HG03354 (cell line): ENCODE data around the gene C16orf95.
"Not testable (repeated sequence)": the region's sequence is repeated elsewhere in the genome, so short reads cannot be mapped to it uniquely, and the experiment has no call there.

ENCODE experiments used
- ATAC-seq: cut with Tn5 transposase; IDR thresholded peaks from one replicate; pipeline ENCODE4 v1.9.1; 2021; ENCODE audit warnings: mild to moderate bottlenecking; ENCODE audit not compliant: unreplicated experiment, poor library complexity, severe bottlenecking

The C16orf95 gene

DNA sequence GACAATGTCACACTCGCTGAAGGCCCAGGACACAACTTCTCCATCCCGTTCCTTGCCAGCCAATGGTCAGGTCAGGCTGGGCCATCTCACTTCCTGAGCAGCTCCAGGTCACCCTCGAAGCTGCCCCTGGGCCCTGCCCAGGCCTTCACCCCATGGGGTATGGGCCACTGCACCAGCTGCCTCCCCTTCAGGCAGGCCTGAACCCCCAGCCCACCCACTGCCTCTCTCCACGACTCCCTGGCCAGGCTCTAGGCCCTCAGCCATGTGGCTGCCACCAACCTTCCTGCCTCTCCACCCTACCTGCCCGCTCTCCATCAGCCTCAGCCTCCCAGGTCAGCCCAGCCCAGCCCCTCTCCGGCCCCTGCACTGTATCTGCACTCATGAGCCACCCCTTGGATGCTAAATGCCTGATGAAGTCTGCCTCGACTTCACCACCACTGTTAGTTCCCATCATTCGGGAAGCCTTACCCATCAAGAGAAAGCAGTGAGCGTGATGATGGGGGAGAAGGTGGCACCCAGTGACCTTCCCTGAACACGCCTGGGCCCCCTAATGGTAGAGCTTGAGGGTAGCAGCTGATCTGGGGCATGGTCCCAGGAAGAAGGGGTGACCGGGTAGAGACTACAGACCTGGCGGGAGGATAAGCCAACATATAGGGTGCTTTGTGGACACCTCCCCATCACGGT is 30.9 kb upstream of the C16orf95 start:
- no peak for ATAC-seq

DNA sequence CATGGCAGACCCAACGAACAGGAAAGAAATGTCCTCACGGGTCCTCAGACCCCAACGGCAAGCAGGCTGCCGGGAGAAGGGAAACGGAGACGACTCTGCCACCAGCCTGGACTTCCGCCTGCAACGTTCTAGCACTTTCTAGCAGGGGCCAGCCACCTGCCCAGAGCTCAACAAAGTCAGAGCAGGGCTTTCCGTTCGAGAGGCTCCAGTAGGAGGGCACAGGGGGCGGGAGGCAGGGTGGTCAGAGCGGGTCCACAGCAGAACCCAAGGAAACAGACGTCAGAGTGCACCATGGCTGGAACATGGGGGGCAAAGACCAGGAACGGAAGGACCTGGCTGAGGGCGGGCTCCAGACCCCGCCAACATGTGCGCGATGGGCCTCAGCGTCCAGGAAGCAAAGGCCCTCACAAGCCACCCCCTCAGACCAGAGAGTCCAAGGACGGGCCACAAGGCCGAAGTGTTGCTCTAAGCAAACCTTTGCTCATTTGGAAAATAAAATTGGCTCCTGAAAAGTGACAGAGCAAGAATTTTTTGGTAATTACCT is 29.4 kb upstream of the C16orf95 start:
- no peak for ATAC-seq

DNA sequence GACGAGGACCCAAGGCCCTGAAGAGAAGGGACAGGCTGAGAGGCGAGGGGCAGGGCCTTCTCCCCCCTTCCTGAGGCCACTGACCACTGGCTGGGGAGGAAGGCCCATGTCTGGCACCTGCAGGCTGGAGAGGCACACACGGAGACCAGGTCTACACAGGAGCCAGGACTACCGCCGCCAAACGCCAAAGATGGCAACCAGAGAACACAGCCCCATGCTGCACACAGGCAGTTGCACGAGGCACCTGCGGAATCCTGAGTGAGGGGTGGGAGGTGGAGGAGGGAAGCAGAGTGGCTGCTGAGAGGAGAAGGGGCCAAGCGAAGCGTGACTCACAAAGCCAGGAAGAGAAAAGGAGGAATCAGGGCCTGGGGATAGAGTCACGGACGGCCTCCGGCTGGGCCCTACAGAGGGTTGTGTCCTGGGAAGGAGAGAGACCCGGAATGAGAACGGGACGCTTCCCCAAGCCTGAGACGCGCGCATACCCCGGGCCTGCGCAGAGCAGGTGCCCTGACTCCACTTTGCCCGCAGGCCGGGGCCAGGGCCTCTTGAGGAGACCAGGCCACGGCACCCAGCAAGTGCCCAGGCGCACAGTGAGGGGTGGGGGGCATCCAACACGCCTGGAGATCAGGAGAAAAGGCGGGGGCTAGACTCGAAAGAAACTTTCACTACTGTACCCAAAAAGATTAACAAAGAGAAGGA is 28.7 kb upstream of the C16orf95 start:
- no peak for ATAC-seq

DNA sequence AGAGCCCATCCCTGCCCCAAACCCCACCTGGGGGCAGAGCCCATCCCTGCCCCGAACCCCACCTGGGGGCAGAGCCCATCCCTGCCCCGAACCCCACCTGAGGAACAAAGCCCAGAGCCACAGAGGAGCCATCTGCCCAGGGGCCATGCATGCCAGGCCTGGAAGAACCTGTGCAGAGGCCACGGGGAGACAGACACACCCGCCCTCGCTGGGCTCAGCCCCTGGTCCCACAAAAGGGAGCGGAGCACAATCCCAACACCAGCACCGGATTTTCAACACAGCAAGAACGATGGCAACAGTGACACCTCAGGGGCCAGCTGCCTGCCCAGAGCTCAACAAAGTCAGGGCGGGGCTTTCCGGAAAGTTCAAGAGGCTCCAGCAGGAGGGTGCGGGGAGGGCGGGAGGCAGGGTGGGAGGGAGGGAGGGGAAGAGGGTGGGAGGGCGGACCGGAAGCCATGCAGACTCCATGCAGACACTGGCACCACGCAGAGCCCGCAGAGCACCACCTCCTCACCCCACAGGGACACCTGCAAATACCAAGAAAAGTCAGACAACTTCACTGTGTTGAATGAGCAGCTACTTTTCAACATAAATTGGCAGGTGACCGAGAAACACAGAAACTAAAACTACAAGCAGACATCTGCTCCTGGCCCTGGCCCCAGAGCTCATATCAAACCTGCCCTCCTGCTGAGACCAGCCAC is 27.9 kb upstream of the C16orf95 start:
- ATAC-seq, result no peak

DNA sequence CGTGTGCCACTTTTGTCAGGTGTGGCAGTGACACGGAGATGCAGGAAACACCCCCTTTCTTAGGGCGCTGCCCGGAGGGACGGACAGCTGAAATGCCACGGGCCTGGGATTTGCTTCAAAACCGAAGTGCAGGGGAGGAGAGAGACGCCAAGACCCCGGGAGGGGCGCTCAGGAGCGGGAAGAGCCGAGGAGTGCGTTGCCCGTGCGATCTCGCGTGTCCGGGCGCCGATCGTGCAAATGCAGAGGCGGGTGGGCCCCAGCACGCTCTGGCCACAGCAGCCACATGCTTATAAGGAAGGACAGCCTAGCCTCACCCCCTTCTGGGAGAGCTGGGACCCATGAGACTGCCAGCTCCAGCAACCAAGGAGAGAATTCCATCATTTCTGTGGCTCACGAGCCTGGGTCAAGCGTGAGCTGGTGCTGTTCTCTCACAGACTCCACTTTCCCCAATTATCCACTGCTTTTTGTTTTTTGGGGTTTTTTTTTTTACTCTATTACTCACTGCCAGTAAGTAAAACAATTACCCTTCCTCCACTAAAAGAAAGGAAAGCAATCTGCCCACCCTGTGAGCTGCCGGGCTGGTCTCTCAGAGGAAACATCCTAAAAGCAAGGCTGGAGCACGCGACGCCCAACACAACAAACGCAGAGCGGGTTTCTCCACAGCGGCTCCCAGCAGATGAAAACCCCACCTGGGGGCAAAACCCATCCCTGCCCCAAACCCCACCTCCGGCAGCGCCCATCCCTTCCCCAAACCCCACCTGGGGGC is 27.2 kb upstream of the C16orf95 start:
- ATAC-seq, result no peak

DNA sequence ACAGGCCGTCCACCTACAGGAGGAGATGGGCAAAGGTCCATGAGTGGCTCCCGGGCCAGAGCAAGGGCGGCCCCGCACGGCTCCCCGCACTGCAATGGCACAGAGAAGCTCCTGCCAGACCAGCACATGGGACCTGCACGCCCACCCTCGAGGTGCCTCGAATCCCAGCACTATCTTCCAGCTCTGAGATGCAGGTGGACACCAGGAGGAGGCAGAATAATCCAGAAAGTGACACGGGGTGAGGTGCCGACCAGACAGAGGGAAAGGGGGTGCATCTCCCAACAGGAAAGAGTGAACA is 26.5 kb upstream of the C16orf95 start:
- no peak for ATAC-seq

DNA sequence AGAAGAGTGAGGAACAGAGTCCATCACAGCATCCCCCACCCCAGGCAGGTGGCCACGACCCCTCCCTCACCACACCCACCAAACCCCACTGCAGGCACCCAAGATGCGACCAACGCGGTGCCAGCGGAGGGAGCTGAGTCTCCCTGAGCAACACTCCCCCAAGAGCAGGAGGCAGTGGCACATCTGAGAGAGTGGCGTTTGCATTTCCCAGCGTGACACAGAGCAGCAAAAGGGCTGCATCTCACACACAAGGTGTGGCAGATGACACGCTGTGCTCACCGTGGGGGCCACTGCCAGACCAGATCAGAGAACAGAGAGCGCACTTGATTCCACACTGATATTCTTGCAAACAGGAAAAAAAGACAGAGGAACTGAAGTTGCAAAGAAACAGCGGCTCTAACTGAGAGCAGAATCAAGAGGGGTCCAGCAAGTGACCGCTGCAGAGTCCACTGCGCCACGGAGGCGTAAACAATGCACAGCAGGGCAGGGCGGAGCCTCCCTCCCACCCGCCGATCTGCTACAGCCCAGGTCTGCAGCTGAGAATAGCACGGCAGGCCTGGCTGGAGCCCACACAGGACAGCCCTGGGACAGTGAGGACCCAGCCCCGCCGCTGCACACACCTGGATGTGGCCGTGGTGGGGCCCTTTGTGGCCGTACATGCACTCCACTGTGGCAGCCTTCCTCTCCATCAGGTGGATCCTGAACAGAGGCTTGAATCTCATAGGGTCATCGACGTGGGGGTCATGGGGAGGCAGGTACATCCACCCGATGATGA is 26.0 kb upstream of the C16orf95 start:
- no peak for ATAC-seq

DNA sequence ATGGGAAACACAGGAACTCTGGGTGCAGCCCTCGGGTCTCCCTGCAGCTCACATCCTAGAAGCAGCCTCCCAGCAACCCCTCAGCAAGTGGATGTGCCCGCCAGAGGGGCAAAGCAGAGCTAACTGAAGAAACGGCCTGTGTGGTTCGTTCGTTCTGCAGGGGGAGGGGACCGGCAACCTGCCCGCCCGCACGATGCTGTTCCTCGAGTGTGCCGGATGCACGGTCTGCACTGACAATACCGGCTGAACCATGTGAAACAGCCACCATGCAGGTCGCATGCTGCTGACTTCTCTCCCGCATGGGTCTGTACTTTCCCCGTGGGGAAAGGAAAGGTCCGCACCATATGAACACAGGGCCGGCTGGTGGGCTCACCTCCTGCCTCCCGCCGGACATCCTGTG is 25.3 kb upstream of the C16orf95 start:
- ATAC-seq, result no peak

DNA sequence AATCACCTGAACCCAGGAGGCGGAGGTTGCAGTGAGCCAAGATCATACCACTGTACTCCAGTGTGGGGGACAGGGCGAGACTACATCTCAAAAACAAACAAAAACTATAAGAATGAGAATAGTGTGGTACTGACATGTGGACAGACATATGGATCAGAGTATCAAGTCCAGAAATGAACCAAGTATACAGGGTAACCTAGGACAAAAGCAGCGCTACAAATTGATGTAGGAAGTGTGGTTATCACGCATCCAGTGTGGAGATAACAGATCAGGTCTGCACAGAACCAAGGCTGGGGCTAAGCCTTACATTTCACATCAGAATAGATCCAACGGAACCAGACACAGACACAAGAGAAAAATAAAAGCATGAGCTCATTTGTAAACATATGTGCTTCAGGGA is 23.0 kb upstream of the C16orf95 start:
- no peak for ATAC-seq

DNA sequence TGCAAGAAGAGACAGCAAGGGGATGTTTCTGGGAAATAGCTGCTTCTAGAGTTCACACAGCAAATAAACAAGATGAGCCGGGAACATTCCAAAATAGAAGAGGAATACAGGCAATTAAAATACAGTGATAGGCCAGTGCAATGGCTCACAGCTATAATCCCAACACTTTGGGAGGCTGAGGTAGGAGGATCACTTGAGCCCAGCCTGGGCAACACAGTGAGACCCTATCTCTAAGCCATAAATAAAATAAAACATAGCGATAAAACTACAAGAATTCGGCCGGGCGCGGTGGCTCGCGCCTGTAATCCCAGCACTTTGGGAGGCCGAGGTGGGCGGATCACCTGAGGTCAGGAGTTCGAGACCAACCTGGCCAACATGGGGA is 22.5 kb upstream of the C16orf95 start:
- not testable (repeated sequence) for ATAC-seq

DNA sequence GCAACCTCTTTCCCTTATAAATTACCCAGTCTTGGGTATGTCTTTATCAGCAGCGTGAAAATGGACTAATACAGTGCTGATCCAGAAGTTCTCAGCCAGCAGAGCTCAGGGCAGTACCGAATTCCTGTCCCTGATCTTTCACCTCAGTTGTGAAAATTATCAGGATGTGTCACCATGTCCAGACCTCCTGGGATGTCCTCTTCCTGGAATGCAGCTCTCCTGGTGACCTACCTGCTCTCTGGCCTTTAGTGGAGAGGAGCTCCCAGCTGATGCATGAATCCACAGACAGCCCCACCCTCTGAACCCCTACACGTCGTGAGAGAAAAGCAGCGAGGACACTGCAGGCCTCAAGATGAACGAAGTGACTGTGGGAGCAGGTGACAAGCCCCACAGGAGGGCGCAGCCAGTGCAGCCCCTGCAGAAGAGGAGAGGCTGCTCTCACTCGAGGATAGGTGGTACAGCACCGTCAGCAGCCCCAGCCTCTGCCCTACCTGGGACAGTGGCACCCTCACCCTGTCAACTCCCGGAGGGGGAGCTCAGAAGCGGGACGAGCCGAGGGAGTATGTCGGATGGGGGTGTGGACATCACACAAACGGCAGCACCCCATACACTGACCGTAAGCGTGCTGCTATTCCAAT is 22.0 kb upstream of the C16orf95 start:
- ATAC-seq, result no peak

DNA sequence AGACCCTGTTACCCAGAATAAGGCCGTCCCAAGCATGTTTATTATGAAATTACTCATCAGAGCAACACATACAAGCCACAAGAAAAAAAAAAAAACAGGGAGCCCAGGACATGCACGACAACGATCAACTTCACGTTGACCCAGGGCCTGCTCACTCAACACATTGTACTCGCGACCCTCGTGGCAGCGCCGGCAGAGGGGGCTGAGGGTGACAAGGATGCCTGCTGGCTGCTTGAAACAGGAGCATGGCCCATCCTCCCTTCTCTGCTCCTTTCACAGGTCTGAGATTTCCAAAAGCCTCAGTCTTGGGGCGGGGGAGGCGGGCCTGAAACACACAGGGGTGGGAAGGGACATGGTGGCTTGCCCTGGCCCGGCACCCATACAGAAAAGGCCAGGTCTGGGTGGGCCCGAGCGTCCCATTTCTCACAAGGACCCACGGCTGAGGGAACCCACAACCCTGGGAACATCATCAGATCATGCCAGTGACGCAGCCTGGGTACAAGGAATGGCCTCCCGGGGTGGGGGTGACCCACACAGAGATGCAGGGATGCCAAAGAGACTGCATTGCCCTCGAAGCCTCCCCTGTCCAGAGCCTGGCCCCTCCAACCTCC is 21.1 kb upstream of the C16orf95 start:
- no peak for ATAC-seq

DNA sequence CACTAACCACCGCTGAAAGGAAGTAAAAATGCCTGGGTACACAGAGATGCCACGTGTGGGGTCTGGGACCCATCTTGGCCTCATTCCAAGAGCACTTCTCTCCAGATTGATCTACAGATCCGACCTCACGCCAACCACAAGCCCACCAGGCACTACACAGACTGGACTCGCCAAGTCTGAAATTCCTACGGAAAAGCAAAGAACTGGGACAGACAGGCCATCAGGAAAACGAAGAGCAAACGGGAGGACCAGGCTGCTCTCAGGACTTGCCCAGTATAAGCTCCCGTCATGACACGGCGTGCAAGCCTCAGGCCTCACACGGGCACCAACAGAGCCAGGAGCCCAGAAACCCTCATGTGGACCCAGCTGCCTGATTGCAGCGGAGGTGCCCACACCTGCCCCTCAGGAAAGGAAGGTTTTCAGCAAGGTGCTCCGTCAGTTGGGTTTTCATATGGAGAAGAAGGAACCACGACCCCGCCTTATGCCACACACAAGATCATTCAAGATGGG is 20.1 kb upstream of the C16orf95 start:
- no peak for ATAC-seq

DNA sequence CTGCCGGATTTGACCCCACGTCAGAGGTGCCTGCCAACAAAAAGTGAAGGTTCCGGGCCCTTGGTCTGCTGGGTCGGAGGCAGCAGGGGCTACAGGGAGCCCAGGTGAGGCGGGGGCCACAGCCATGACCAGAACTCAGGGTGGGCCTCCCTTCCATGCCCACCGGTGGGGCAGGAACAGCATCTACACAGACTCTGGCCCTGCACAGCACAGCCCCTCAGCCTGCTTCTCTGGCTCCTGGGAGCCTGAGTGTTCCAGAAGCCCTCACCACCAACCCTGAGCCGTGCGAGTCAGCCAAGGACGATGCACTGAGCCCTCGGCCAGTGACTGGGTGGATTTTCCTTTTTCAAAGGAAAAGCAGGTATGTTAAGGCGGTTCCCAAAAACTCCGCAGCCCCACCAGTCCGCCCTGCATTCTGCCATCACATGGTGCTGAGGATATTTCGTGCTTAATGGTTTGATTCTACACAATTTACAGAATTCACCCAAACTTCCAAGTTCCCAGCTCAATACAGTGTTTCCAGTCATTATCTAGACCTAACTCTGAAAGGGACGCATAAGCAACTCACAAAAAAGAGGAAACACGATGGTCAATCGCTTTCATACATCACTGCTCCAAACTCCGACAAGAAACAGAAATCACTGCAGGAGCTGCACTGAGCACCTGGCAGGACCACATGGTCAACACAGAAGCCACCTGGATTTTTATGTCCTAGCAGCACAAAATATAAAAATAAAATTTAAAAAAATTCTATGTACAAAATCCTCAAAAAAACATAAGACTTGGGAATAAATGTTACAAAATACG is 19.4 kb upstream of the C16orf95 start:
- no peak for ATAC-seq

DNA sequence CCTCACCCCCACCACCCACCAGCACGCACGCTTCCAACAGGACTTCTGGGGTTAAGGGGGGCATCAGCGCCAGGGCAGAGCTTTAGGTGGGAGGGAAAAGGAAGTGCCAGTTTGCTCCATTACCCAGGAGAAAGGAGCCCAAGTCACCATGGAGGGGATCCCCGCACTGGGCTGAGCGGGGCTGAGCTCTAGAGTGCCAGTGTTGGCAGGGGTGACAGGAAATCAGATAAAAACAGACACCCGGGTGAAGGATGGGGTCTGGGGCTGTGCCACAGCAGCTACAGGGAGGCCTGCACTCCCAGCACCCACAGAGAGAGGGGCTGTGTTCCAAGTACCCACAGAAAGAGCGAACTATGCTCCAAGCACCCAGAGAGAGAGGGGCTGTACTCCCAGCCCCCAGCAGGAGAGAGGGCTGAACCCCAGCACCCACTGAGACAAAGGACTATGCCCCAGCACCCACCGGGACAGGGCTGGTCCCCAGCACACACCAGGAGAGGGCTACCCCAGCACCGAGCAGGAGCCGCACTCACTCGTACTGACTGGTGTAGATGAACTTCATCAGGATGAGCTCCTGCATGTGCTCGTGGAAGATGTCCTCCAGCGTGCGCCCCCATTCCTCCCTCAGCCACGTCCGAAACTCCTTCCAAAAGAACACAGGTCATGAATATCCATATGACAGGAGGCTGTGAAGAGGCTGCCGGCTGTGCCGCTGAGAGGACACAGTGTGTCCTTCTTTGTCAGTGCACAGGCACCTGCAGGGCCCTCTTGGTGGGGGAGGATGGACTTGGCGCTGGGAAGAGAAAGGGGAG is 18.6 kb upstream of the C16orf95 start:
- ATAC-seq, result no peak

DNA sequence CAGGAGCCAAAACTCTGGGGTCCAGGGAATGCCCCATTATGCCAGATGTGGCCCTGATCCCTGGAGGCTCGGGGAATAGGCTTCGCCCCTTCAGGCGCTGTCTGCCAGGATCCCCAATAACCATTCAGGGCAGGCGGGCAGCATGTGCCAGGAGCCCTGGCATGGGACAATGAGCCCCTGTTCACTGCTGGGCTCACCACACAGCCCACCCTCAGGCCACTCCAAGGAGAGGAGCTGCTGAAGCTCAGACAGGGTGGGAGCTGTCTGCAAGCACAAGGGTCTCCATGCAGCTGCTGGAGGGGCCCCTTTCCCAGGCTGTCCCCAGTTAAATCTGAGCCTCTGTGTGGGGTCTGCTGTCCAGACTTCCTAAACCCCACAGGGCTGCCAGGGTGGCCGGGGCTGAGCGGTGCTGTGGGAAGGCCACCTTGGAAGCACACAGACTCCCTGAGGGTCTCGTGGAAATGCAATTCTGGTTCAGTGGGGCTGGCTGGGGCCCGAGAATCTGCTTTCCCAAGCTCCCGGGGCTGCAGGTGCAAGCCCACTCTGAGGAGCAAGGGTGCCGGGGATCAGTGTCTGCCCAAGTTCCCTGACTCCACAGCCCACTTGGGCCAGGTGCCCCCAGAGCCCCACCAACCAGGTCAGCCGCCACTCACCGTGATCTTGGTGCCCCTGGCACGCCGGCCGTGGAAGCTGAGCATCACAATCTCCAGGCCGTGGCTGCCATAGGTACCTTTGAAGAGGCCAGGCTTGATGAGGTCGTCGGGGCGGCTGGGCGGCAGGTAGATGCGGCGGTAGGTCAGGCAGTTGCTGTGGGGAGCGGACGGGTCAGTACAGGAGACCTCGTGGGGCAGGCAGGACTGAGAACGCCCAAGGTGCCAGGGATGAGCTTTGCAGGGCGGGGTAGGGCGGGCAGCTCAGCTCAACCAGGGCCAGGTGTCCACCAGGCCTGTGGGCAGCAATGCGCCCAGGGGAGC is 17.7 kb upstream of the C16orf95 start:
- ATAC-seq, result no peak
